A673 (cell line): ENCODE measurements around the gene KCNAB2. TPM values are rescaled to one million over a fixed set of nuclear protein-coding genes. Genes with fewer than 3 reads are reported as not detected.

Experiments used
- BruUV-seq: library from RNA; stranded (reverse); fragments of 400-500 nt; replicated peaks from 2 replicates; lab custom pipeline; 2021; lab: Mats Ljungman, UMichigan
- CTCF ChIA-PET: fragments of 300-600 bp; sonication (Branson Sonifier 250); formaldehyde crosslinking; loops from one replicate; lab custom pipeline; 2022; ENCODE audit warnings: antibody characterized with exemption; lab: Charles Lee
- POLR2A ChIA-PET: fragments of 300-600 bp; sonication (Branson Sonifier 250); formaldehyde crosslinking; loops from one replicate; lab custom pipeline; 2022; ENCODE audit warnings: antibody characterized with exemption; ENCODE audit not compliant: low non-redundant PET; lab: Charles Lee
- DNase-seq: peaks from one replicate; pipeline ENCODE4 v3.0.0-alpha.2; 2015; ENCODE audit warnings: low spot score
- H3K27ac ChIP-seq: fragments of 200-600 bp; sonication (generic); 2 replicates; pipeline ENCODE4 v1.5.1; 2016; ENCODE audit warnings: mixed run types, low read depth, mild to moderate bottlenecking, mixed read lengths, antibody characterized with exemption, low read length; ENCODE audit not compliant: poor library complexity, severe bottlenecking
- H3K27me3 ChIP-seq: fragments of 200-600 bp; sonication (generic); replicated peaks from 2 replicates; pipeline ENCODE4 v1.6.1; 2017; ENCODE audit warnings: mixed run types, low read depth, mild to moderate bottlenecking, mixed read lengths, antibody characterized with exemption, low read length; ENCODE audit not compliant: insufficient read depth, poor library complexity
- H3K36me3 ChIP-seq: fragments of 200-600 bp; sonication (generic); 2 replicates; pipeline ENCODE4 v1.6.1; 2016; ENCODE audit warnings: mixed run types, mild to moderate bottlenecking, mixed read lengths, antibody characterized with exemption, low read length; ENCODE audit not compliant: insufficient read depth, poor library complexity, severe bottlenecking
- H3K4me1 ChIP-seq: fragments of 200-600 bp; sonication (generic); 2 replicates; pipeline ENCODE4 v1.6.1; 2017; ENCODE audit warnings: mixed run types, mild to moderate bottlenecking, mixed read lengths, antibody characterized with exemption, low read length; ENCODE audit not compliant: insufficient read depth, poor library complexity, severe bottlenecking
- H3K4me3 ChIP-seq: fragments of 200-600 bp; sonication (generic); 2 replicates; pipeline ENCODE4 v1.5.1; 2016; ENCODE audit warnings: low read depth, mixed run types, mild to moderate bottlenecking, mixed read lengths, low read length; ENCODE audit not compliant: poor library complexity, severe bottlenecking
- H3K9me3 ChIP-seq: fragments of 200-600 bp; sonication (generic); 2 replicates; pipeline ENCODE4 v1.6.1; 2016; ENCODE audit warnings: mixed run types, low read depth, mild to moderate bottlenecking, mixed read lengths, antibody characterized with exemption, low read length; ENCODE audit not compliant: poor library complexity, severe bottlenecking
- CTCF ChIP-seq: fragments of 300-800, 200-600 bp; sonication (generic); conservative IDR thresholded peaks from 2 replicates; pipeline ENCODE4 v1.5.1; 2017; ENCODE audit warnings: low read depth, mild to moderate bottlenecking, antibody characterized with exemption, low read length, moderate library complexity, mixed read lengths
- EZH2 ChIP-seq: fragments of 200-600 bp; sonication (generic); IDR thresholded peaks from 2 replicates; pipeline ENCODE4 v1.6.1; 2017; ENCODE audit warnings: borderline replicate concordance, low read depth, mild to moderate bottlenecking, mixed read lengths, antibody characterized with exemption, low read length; ENCODE audit not compliant: poor library complexity, severe bottlenecking
- intact Hi-C: fragments of 100-400 bp; cut with micrococcal nuclease; formaldehyde crosslinking; loops from one replicate; pipeline ENCODE4 v1.10.0; 2022; ENCODE audit not compliant: unreplicated experiment
- total RNA-seq: library from RNA; stranded (reverse); gene quantifications from 2 replicates; pipeline ENCODE4 v1.2.3, GENCODE V29; 2021

KCNAB2 gene
- total RNA-seq, 1 experiment from 2014 or later = 6.4 TPM

- BruUV-seq = no TSS peak
- intact Hi-C loops = no loop called here
- H3K27ac ChIP-seq = no peak overlapping the region
- H3K27me3 ChIP-seq = no peaks in the 10 kb centered on the region
- H3K36me3 ChIP-seq = no peaks in the 10 kb centered on the region
- no peak for DNase-seq
- H3K9me3 ChIP-seq = no peaks in the 10 kb centered on the region
- ChIA-PET CTCF (no interaction called here), POLR2A (no interaction called here)
- H3K4me3 ChIP-seq = no peak overlapping the region
- H3K4me1 ChIP-seq = no peaks in the 10 kb centered on the region
- no peak for TF ChIP-seq CTCF
These were observed 91.0 kb downstream of the KCNAB2 start for GRCh38 chr1:6136516-6137220.

- H3K36me3 ChIP-seq = no peaks in the 10 kb centered on the region
- POLR2A ChIA-PET = no interaction called here
- CTCF ChIA-PET = no interaction called here
- BruUV-seq = no TSS peak
- no peak for DNase-seq
- H3K27ac ChIP-seq = no peak overlapping the region
- TF ChIP-seq CTCF (no peak), EZH2 (no peak)
- no peak overlapping the region for H3K4me3 ChIP-seq
- H3K9me3 ChIP-seq = no peaks in the 10 kb centered on the region
- H3K4me1 ChIP-seq = no peaks in the 10 kb centered on the region
- intact Hi-C loops = no loop called here
- no peaks in the 10 kb centered on the region for H3K27me3 ChIP-seq
These were observed 92.1 kb downstream of the KCNAB2 start for GRCh38 chr1:6137758-6138157.

- intact Hi-C loops = no loop called here
- H3K27me3 ChIP-seq = no peaks in the 10 kb centered on the region
- H3K36me3 ChIP-seq = no peaks in the 10 kb centered on the region
- BruUV-seq = no TSS peak
- H3K27ac ChIP-seq = no peak overlapping the region
- no peaks in the 10 kb centered on the region for H3K9me3 ChIP-seq
- no peak for TF ChIP-seq CTCF
- TF ChIP-seq EZH2 = no peak
- DNase-seq = no peak
- POLR2A ChIA-PET = no interaction called here
- CTCF ChIA-PET = no interaction called here
- H3K4me1 ChIP-seq = no peaks in the 10 kb centered on the region
- no peak overlapping the region for H3K4me3 ChIP-seq
These were observed 94.7 kb downstream of the KCNAB2 start for GRCh38 chr1:6140413-6140812.
